HepG2 (cell line): Measurements from ENCODE around the gene NEAT1. TPM values are rescaled to one million over a fixed set of nuclear protein-coding genes. Genes with fewer than 3 reads are reported as not detected.

Source experiments
- ATF3 ChIP-seq: sonication (generic); formaldehyde crosslinking; IDR thresholded peaks from 2 replicates; pipeline ENCODE4 v1.4.0; 2020; ENCODE audit warnings: missing genetic modification reagents
- ATF7-NPFF ChIP-seq: sonication (generic); formaldehyde crosslinking; IDR thresholded peaks from 2 replicates; pipeline ENCODE4 v1.8.1; 2023; ENCODE audit warnings: mild to moderate bottlenecking, low read depth, missing genetic modification reagents, moderate library complexity
- BORCS8-MEF2B ChIP-seq: sonication (generic); formaldehyde crosslinking; IDR thresholded peaks from 2 replicates; pipeline ENCODE4 v1.8.0; 2022; ENCODE audit warnings: mild to moderate bottlenecking, missing genetic modification reagents
- EHMT2 ChIP-seq: fragments of 200-600 bp; sonication (generic); IDR thresholded peaks from 2 replicates; pipeline ENCODE4 v1.7.0; 2017; ENCODE audit warnings: antibody characterized with exemption, low read depth, low read length, borderline replicate concordance
- FOSL1 ChIP-seq: sonication (generic); formaldehyde crosslinking; IDR thresholded peaks from 2 replicates; pipeline ENCODE4 v1.9.0; 2021; ENCODE audit warnings: missing genetic modification reagents, borderline replicate concordance
- GRHL1 ChIP-seq: sonication (generic); formaldehyde crosslinking; conservative IDR thresholded peaks from 2 replicates; pipeline ENCODE4 v1.8.0; 2022; ENCODE audit warnings: missing genetic modification reagents
- HNRNPUL1 ChIP-seq: fragments of 200-400 bp; formaldehyde crosslinking; IDR thresholded peaks from 2 replicates; pipeline ENCODE4 v1.6.1; 2017; ENCODE audit warnings: low read depth, mild to moderate bottlenecking, low read length, moderate library complexity
- NFAT5 ChIP-seq: sonication (generic); formaldehyde crosslinking; IDR thresholded peaks from 2 replicates; pipeline ENCODE4 v1.4.0; 2020; ENCODE audit warnings: missing genetic modification reagents
- RCOR2 ChIP-seq: IDR thresholded peaks from 2 replicates; pipeline ENCODE4 v1.6.1; 2016; ENCODE audit warnings: missing biosample characterization, missing genetic modification reagents
- ZFP37 ChIP-seq: sonication (generic); formaldehyde crosslinking; IDR thresholded peaks from 2 replicates; pipeline ENCODE4 v1.4.0; 2020; ENCODE audit warnings: missing genetic modification reagents, borderline replicate concordance
- ZNF431 ChIP-seq: sonication (generic); formaldehyde crosslinking; IDR thresholded peaks from 2 replicates; pipeline ENCODE4 v1.9.0; 2022; ENCODE audit warnings: missing genetic modification reagents, low read depth, mild to moderate bottlenecking, borderline replicate concordance
- ZNF577 ChIP-seq: sonication (generic); formaldehyde crosslinking; IDR thresholded peaks from 2 replicates; pipeline ENCODE4 v1.4.0; 2020; ENCODE audit warnings: mild to moderate bottlenecking, low read depth, missing genetic modification reagents, borderline replicate concordance
- ZNF670 ChIP-seq: sonication (generic); formaldehyde crosslinking; IDR thresholded peaks from 2 replicates; pipeline ENCODE4 v1.8.0; 2022; ENCODE audit warnings: mild to moderate bottlenecking, missing genetic modification reagents, borderline replicate concordance
- ZNF773 ChIP-seq: sonication (generic); formaldehyde crosslinking; IDR thresholded peaks from 2 replicates; pipeline ENCODE4 v1.4.0; 2020; ENCODE audit warnings: missing genetic modification reagents, borderline replicate concordance
- polyA plus RNA-seq, 8 experiments: library from polyadenylated mRNA; depleted of rRNA in 3 of 8; stranded (reverse) in 7 of 8; unstranded in 1 of 8; fragments of >200 nt; fragmentation: Illumina TruSeq in 4 of 8; extraction: Trizol in 4 of 8; gene quantifications; 2 replicates each; pipeline versions ENCODE4 v1.2.1 to v1.2.3, GENCODE V29; 2011 to 2016; ENCODE audit warnings: low read depth in 4 of 8, missing spikeins in 1 of 8, mixed read lengths in 1 of 8; ENCODE audit not compliant: insufficient read depth in 1 of 8
- total RNA-seq, 5 experiments: library from RNA; depleted of rRNA; stranded (reverse); fragments of >200 nt; fragmentation: Illumina TruSeq; extraction: Trizol; gene quantifications; 2 replicates each; pipeline ENCODE4 v1.2.3, GENCODE V29; 2016; ENCODE audit warnings: low read depth in 1 of 5
- TF ChIP-seq, protein P1 (sequence below): fragments of 450-650 bp; IDR thresholded peaks from 2 replicates; pipeline ENCODE4 v1.6.1; 2016
- TF ChIP-seq, protein P2 (sequence below): IDR thresholded peaks from 2 replicates; pipeline ENCODE4 v1.6.1; 2016; ENCODE audit warnings: missing compliant biosample characterization, missing genetic modification reagents, borderline replicate concordance

NEAT1 gene
- total and polyA plus RNA-seq, 2 of the 13 experiments (the other 11 are each of a cell fraction or from before 2014, with no cell fraction given), result 20.5 to 41.2 TPM

DNA sequence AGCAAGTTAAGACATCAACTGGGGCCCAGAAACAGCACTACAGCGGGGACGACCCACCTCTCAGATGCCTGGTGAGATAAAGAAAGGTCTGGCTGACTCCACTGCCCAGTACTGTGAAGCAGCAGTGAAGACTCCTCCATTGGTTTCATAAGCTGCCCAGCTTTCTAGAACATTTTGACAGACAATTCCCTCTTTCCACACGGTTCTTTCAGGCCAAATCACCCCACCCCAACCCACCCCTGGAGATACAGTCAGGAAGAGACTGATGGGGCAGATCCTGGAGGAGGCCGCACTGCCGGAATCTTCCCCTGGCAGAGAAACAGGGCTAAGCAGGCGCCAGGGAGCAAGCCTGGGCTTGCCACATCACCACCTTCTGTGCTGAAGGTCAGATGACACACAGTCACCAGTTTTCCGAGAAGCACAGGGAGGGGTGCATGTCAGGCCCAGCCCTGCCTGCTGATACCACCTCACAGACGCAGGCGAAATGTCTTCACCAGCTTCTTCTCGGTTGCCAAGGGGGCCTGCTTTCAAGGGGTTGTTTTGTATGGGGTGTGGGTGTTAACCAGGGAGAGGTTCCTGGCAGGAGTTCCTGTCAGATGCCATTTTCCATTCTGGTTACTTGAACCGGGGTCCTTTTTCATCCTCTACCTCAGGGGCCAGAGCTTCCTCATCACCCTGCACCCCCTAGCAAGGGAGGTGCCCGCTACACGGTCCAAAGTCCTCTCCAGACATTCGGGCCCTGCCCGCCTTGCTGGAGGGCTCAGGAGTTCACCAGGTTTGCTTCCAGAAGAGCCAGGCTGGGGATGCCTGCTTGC, 1.4 kb upstream of the NEAT1 start (continued):
- no peak for TF ChIP-seq HNRNPUL1
- TF ChIP-seq GRHL1 (CRISPR knock-in tag), result no peak
- TF ChIP-seq NFAT5 (CRISPR knock-in tag), result no peak; the same call in 1 of the 2 replicates
- peak; percentile 27; the same call in 1 of the 2 replicates for TF ChIP-seq ZFP37 (CRISPR knock-in tag)
- TF ChIP-seq ZNF670 (CRISPR knock-in tag), result no peak
- TF ChIP-seq ATF7-NPFF (CRISPR knock-in tag), result no peak
- no peak for TF ChIP-seq BORCS8-MEF2B (CRISPR knock-in tag)
- TF ChIP-seq, protein P1, sequence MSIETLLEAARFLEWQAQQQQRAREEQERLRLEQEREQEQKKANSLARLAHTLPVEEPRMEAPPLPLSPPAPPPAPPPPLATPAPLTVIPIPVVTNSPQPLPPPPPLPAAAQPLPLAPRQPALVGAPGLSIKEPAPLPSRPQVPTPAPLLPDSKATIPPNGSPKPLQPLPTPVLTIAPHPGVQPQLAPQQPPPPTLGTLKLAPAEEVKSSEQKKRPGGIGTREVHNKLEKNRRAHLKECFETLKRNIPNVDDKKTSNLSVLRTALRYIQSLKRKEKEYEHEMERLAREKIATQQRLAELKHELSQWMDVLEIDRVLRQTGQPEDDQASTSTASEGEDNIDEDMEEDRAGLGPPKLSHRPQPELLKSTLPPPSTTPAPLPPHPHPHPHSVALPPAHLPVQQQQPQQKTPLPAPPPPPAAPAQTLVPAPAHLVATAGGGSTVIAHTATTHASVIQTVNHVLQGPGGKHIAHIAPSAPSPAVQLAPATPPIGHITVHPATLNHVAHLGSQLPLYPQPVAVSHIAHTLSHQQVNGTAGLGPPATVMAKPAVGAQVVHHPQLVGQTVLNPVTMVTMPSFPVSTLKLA, result no peak
- no peak for TF ChIP-seq ZNF577 (CRISPR knock-in tag)
- TF ChIP-seq RCOR2, result no peak
- TF ChIP-seq EHMT2, result no peak
- TF ChIP-seq ZNF431 (CRISPR knock-in tag), result peak; percentile 89
- peak; percentile 83; the same call in 1 of the 2 replicates for TF ChIP-seq ATF3 (CRISPR knock-in tag)
- TF ChIP-seq ZNF773 (CRISPR knock-in tag), result no peak; the same call in 1 of the 2 replicates
- TF ChIP-seq, protein P2, sequence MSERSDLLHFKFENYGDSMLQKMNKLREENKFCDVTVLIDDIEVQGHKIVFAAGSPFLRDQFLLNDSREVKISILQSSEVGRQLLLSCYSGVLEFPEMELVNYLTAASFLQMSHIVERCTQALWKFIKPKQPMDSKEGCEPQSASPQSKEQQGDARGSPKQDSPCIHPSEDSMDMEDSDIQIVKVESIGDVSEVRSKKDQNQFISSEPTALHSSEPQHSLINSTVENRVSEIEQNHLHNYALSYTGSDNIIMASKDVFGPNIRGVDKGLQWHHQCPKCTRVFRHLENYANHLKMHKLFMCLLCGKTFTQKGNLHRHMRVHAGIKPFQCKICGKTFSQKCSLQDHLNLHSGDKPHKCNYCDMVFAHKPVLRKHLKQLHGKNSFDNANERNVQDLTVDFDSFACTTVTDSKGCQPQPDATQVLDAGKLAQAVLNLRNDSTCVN, result peak; percentile 94
- TF ChIP-seq FOSL1 (CRISPR knock-in tag), result peak; percentile 83
